OCI-LY3 (cell line): ENCODE data around the gene ZNF519.
"Not testable (repeated sequence)": the region's sequence is repeated elsewhere in the genome, so short reads cannot be mapped to it uniquely, and the experiment has no call there.

Experiments
- EZH2phosphoT487 ChIP-seq: fragments of 200-600 bp; shearing (Covaris generic); IDR thresholded peaks from 2 replicates; pipeline ENCODE4 v1.6.1; 2018; ENCODE audit warnings: antibody characterized with exemption, mixed run types, low read depth
- TF ChIP-seq, protein P1 (sequence below): fragments of 200-600, 300-600 bp; sonication (generic); IDR thresholded peaks from 2 replicates; pipeline ENCODE4 v1.5.1; 2014; ENCODE audit warnings: antibody characterized with exemption, low read length, low read depth

DNA sequence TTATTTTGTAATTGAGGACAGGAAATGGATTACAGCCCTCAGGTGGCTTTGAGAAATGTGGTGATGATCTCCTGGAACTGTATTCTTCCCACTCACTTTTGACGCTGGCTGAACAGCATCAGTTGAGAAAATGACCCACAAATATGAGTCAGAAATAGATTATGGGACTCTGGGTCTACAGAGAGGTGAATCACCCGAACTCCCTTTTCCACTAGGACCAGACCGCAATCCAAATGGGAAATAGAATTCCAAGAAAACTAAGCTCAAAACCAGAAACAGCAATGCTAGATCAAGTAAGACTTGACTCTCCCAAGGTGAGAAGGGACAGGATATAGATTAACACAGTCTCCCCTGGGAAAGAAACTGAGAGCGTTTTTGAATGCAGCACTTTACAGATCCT is 5.7 kb upstream of the ZNF519 start:
- TF ChIP-seq, protein P1, sequence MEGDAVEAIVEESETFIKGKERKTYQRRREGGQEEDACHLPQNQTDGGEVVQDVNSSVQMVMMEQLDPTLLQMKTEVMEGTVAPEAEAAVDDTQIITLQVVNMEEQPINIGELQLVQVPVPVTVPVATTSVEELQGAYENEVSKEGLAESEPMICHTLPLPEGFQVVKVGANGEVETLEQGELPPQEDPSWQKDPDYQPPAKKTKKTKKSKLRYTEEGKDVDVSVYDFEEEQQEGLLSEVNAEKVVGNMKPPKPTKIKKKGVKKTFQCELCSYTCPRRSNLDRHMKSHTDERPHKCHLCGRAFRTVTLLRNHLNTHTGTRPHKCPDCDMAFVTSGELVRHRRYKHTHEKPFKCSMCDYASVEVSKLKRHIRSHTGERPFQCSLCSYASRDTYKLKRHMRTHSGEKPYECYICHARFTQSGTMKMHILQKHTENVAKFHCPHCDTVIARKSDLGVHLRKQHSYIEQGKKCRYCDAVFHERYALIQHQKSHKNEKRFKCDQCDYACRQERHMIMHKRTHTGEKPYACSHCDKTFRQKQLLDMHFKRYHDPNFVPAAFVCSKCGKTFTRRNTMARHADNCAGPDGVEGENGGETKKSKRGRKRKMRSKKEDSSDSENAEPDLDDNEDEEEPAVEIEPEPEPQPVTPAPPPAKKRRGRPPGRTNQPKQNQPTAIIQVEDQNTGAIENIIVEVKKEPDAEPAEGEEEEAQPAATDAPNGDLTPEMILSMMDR, result not testable (repeated sequence)
- not testable (repeated sequence) for TF ChIP-seq EZH2phosphoT487
